ENCODE data around the gene MARF1. TPM values are rescaled to one million over a fixed set of nuclear protein-coding genes. Genes with fewer than 3 reads are reported as not detected.

MARF1 gene
- total RNA-seq, 1 donor from 2014 or later = 79.1 TPM

- DNase-seq (ENCODE audit: low spot score in 2 of 2, unreplicated experiment in 2 of 2) = no peak
- Mint-ChIP-seq H3K27me3 (ENCODE audit: low read depth) (no peaks in the 10 kb centered on the region), H3K9me3 (no peaks in the 10 kb centered on the region), H3K36me3 (peaks cover 63% of the 10 kb centered on the region), H3K27ac (no peak overlapping the region), H3K4me3 (no peak overlapping the region), H3K4me1 (no peaks in the 10 kb centered on the region)
- TF ChIP-seq CTCF (IDR thresholded peaks at IDR 0.05; ENCODE audit: unreplicated experiment) = no peak
Observed at GRCh38 chr16:15606518-15607220, 36.3 kb downstream of the MARF1 start.

- H3K4me1 Mint-ChIP-seq = no peaks in the 10 kb centered on the region
- H3K36me3 Mint-ChIP-seq = peaks cover 68% of the 10 kb centered on the region
- no peak overlapping the region for H3K27ac Mint-ChIP-seq
- no peak for DNase-seq (ENCODE audit: low spot score in 2 of 2, unreplicated experiment in 2 of 2)
- H3K9me3 Mint-ChIP-seq = no peaks in the 10 kb centered on the region
- no peak for TF ChIP-seq CTCF (IDR thresholded peaks at IDR 0.05; ENCODE audit: unreplicated experiment)
- H3K4me3 Mint-ChIP-seq = no peak overlapping the region
- no peaks in the 10 kb centered on the region for H3K27me3 Mint-ChIP-seq (ENCODE audit: low read depth)
Observed at GRCh38 chr16:15605839-15606517, 37.0 kb downstream of the MARF1 start.

- Mint-ChIP-seq H3K4me3 (no peak overlapping the region), H3K4me1 (no peaks in the 10 kb centered on the region), H3K27ac (no peak overlapping the region), H3K36me3 (peaks cover 65% of the 10 kb centered on the region), H3K9me3 (no peaks in the 10 kb centered on the region), H3K27me3 (ENCODE audit: low read depth) (no peaks in the 10 kb centered on the region)
- no peak for TF ChIP-seq CTCF (IDR thresholded peaks at IDR 0.05; ENCODE audit: unreplicated experiment)
- no peak for DNase-seq (ENCODE audit: low spot score in 2 of 2, unreplicated experiment in 2 of 2)
Observed at GRCh38 chr16:15604460-15605440, 38.2 kb downstream of the MARF1 start.

GRCh38 chr16:15602285-15603044 lies 40.5 kb downstream of the MARF1 start:
- Mint-ChIP-seq H3K27me3 (ENCODE audit: low read depth) (no peaks in the 10 kb centered on the region), H3K9me3 (no peaks in the 10 kb centered on the region), H3K4me3 (no peak overlapping the region)

More at GRCh38 chr16:15602285-15603044, 40.5 kb downstream of the MARF1 start:
- TF ChIP-seq CTCF (IDR thresholded peaks at IDR 0.05; ENCODE audit: unreplicated experiment) = no peak
- H3K27ac Mint-ChIP-seq = no peak overlapping the region
- no peak for DNase-seq (ENCODE audit: low spot score in 2 of 2, unreplicated experiment in 2 of 2)
- no peaks in the 10 kb centered on the region for H3K4me1 Mint-ChIP-seq
- peaks cover 57% of the 10 kb centered on the region for H3K36me3 Mint-ChIP-seq
